ENCODE measurements around the gene OR51S1.
"Not testable (repeated sequence)": the region's sequence is repeated elsewhere in the genome, so short reads cannot be mapped to it uniquely, and the experiment has no call there.

OR51S1 gene

DNA sequence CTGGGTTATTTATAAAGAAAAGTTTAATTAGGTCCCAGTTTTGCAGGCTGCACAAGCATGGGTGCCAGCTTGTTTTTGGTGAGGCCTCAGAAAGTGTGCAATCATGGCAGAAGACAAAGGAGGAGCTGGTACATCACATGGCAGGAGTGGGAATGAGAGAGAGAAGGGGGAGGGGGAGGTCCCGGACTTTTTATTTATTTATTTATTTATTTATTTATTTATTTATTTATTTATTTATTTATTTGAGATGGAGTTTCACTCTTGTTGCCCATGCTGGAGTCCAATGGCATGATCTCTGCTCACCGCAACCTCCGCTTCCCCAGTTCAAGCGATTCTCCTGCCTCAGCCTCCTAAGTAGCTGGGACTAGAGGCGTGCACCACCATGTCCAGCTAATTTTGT, 47.7 kb downstream of the OR51S1 start:
- DNase-seq, result not testable (repeated sequence)

- no peak for DNase-seq
Observed at GRCh38 chr11:4798427-4799183, 50.4 kb downstream of the OR51S1 start.
